Chondrocyte (in vitro differentiated cells): ENCODE measurements around the gene GSAP. TPM values are rescaled to one million over a fixed set of nuclear protein-coding genes. Genes with fewer than 3 reads are reported as not detected.

Source experiments
- DNase-seq: peaks from one replicate; pipeline ENCODE4 v3.0.0; 2021; ENCODE audit warnings: mixed read lengths, low spot score
- H3K27ac Mint-ChIP-seq: one replicate; pipeline ENCODE4 v1.8.0; 2021; ENCODE audit warnings: mild to moderate bottlenecking, moderate library complexity, mixed read lengths; ENCODE audit not compliant: unreplicated experiment
- H3K27me3 Mint-ChIP-seq: 2 replicates; pipeline ENCODE4 v1.8.0; 2021; ENCODE audit warnings: low read depth, mixed read lengths
- H3K36me3 Mint-ChIP-seq: 2 replicates; pipeline ENCODE4 v1.8.0; 2021; ENCODE audit warnings: low read depth, mixed read lengths
- H3K4me1 Mint-ChIP-seq: 2 replicates; pipeline ENCODE4 v1.8.0; 2021; ENCODE audit warnings: low read depth, mild to moderate bottlenecking, mixed read lengths
- H3K4me3 Mint-ChIP-seq: one replicate; pipeline ENCODE4 v1.8.0; 2021; ENCODE audit warnings: mild to moderate bottlenecking, moderate library complexity, mixed read lengths; ENCODE audit not compliant: unreplicated experiment
- H3K9me3 Mint-ChIP-seq: 2 replicates; pipeline ENCODE4 v1.8.0; 2021; ENCODE audit warnings: low read depth, mixed read lengths
- total RNA-seq: library from RNA; stranded (reverse); gene quantifications from 3 replicates; pipeline ENCODE4 v1.2.1, GENCODE V29; 2021
- TF ChIP-seq, protein P1 (sequence below): fragments of 200-600 bp; sonication (generic); IDR thresholded peaks from 2 replicates; pipeline ENCODE4 v1.5.0; 2021; ENCODE audit warnings: antibody characterized with exemption, mild to moderate bottlenecking, moderate library complexity

The GSAP gene
- total RNA-seq, 1 donor from 2014 or later: 1.9 TPM

DNA sequence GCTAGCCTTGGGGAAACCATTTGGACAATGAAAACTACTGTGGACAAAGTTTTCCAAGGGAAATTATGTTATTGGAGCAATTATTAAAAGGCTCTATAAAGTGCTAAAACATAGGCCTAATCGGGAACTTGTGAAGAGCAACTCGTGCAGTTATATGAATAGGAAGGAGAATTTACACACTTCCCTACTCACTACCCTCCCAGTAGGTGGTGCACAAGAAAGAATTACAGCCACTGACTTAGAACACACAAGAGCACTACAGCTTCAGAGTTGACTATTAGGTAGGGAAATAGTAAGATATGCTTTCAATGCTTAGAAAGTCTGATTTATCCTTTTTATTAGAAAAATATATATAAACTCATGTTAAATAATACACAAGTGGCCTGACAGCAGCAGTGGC is 47.2 kb downstream of the GSAP start:
- Mint-ChIP-seq H3K36me3 (peaks cover 5% of the 10 kb centered on the region), H3K9me3 (peaks cover 8% of the 10 kb centered on the region), H3K4me3 (no peak overlapping the region), H3K27me3 (no peaks in the 10 kb centered on the region), H3K27ac (no peak overlapping the region), H3K4me1 (no peaks in the 10 kb centered on the region)
- TF ChIP-seq, protein P1, sequence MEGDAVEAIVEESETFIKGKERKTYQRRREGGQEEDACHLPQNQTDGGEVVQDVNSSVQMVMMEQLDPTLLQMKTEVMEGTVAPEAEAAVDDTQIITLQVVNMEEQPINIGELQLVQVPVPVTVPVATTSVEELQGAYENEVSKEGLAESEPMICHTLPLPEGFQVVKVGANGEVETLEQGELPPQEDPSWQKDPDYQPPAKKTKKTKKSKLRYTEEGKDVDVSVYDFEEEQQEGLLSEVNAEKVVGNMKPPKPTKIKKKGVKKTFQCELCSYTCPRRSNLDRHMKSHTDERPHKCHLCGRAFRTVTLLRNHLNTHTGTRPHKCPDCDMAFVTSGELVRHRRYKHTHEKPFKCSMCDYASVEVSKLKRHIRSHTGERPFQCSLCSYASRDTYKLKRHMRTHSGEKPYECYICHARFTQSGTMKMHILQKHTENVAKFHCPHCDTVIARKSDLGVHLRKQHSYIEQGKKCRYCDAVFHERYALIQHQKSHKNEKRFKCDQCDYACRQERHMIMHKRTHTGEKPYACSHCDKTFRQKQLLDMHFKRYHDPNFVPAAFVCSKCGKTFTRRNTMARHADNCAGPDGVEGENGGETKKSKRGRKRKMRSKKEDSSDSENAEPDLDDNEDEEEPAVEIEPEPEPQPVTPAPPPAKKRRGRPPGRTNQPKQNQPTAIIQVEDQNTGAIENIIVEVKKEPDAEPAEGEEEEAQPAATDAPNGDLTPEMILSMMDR: peak; percentile 50
- no peak for DNase-seq

DNA sequence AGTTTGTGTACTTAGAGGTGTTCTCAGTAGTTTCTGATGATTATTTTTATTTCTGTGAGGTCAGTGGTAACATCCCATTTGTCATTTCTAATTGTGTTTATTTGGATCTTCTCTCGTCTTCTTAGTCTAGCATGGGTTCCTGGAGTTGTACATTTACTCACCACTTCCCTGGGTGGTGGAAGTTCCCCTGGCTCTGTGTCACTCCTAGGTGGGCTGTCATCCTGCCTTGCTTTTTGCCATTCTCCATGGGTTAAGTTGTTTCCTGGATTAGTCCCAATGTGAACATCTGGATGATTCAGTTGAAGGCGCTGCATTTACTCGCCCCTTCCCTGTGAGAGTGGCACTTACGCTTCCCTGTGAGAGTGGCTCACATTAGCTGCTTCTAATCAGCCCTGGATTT is 48.2 kb downstream of the GSAP start:
- DNase-seq: no peak
- H3K4me3 Mint-ChIP-seq: no peak overlapping the region
- peaks cover 5% of the 10 kb centered on the region for H3K36me3 Mint-ChIP-seq
- H3K4me1 Mint-ChIP-seq: no peaks in the 10 kb centered on the region
- no peaks in the 10 kb centered on the region for H3K27me3 Mint-ChIP-seq
- H3K9me3 Mint-ChIP-seq: peaks cover 8% of the 10 kb centered on the region
- TF ChIP-seq, protein P1: no peak
- no peak overlapping the region for H3K27ac Mint-ChIP-seq

DNA sequence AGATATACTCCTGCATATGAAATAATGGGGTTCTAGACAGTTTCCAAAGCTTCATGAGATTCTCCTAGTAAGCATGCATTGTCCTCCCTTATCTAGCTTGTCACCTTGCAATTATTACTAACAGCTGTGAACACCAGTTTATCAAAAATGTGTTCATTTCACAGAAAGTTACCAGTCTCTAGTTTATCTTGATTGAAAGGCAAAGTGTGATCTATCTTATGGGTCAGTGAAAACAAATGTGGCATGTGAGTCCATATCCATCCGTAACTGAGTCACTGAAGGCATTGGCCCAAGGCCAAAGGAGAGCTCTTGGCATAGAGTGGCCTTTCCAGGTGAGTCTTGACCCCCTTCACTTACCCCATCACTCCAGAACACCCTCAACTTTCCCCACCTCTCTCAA is 53.2 kb downstream of the GSAP start:
- Mint-ChIP-seq H3K27ac (no peak overlapping the region), H3K9me3 (peaks cover 8% of the 10 kb centered on the region), H3K4me3 (no peak overlapping the region), H3K27me3 (no peaks in the 10 kb centered on the region), H3K4me1 (no peaks in the 10 kb centered on the region), H3K36me3 (peaks cover 5% of the 10 kb centered on the region)
- no peak for DNase-seq
- TF ChIP-seq, protein P1: no peak

DNA sequence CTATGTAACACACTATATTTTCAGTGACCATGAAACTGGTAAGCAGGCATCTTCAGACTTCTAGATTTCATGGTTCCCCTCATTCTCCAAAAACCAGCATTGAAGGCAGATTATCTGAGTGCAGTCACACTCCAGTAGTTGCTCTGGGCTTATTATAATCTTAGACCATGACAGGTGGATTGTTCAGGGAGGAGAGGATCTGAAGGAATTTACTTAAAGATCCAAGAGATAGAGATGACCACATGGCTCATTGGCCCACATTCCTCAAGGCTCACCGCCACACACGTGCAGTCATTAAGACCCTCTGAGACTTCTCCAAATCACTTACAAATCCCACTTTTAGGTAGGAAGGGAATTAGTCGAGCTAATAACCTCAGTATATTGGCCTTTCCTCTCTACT is 55.2 kb downstream of the GSAP start:
- H3K27ac Mint-ChIP-seq: no peak overlapping the region
- TF ChIP-seq, protein P1: no peak
- H3K4me3 Mint-ChIP-seq: no peak overlapping the region
- no peaks in the 10 kb centered on the region for H3K4me1 Mint-ChIP-seq
- no peaks in the 10 kb centered on the region for H3K9me3 Mint-ChIP-seq
- DNase-seq: no peak
- H3K27me3 Mint-ChIP-seq: no peaks in the 10 kb centered on the region
- no peaks in the 10 kb centered on the region for H3K36me3 Mint-ChIP-seq

DNA sequence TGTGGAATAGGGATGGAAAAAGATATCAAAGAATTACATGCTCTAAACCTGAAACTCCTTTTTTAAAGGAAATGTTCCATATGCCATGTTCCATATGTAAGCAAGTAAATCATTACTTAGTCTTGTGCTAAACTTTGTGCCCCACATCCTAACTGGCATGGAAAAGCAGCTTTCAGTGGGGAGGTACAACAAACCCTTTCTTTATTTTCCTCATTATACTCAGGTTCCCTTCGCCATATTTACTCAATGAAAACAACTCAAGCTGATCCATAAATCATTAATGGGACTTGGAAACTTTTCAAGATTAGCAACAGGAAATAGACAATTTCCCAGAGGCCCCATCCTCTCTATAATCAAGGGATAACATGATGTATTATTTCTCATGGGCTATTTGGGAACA is 56.0 kb downstream of the GSAP start:
- TF ChIP-seq, protein P1: no peak
- no peaks in the 10 kb centered on the region for H3K36me3 Mint-ChIP-seq
- no peak for DNase-seq
- no peak overlapping the region for H3K4me3 Mint-ChIP-seq
- no peaks in the 10 kb centered on the region for H3K9me3 Mint-ChIP-seq
- H3K27me3 Mint-ChIP-seq: no peaks in the 10 kb centered on the region
- H3K27ac Mint-ChIP-seq: no peak overlapping the region
- no peaks in the 10 kb centered on the region for H3K4me1 Mint-ChIP-seq
